ENCODE data around the gene AP3B1.

The AP3B1 gene

DNA sequence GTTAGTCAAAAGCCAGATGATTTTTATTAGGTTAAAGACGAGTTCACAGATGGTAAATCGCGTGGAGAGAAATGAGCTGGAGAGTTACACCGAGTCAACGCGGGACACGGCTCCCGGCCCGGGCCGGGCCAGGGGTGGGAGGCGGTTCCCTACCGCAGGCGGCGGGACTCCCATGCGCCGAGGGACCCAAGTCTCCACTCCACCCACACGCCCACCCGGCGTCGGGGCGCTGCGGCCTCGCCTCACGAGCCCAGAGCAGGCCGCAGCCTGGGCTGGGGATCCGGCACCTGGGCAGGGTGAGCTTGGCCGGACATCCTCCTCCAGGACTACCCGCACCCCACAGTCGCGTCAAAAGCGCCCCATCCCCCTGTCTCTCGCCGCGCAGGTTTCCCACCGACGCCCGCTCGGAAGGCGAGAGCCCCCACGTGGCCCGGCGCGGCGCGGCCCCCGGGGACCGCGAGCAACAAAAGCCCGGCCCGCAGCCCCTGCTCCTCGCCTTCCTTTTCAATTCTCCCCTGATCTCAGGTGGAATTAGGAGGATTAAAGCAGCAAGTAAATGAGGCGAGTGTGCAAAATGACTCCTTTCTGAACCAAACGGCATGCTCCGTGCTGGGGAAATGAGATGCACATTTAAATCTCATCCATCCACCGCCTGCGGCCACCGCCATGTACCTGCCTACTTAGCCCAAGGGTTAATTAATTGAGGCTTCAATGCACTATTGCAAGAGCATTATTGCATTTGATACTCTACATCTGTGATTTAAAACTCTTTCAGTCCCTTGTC lies 321.8 kb downstream of the AP3B1 start:
- DNase-seq (ENCODE audit: extremely low read depth, low read depth), result no peak
- TF ChIP-seq, protein P1, sequence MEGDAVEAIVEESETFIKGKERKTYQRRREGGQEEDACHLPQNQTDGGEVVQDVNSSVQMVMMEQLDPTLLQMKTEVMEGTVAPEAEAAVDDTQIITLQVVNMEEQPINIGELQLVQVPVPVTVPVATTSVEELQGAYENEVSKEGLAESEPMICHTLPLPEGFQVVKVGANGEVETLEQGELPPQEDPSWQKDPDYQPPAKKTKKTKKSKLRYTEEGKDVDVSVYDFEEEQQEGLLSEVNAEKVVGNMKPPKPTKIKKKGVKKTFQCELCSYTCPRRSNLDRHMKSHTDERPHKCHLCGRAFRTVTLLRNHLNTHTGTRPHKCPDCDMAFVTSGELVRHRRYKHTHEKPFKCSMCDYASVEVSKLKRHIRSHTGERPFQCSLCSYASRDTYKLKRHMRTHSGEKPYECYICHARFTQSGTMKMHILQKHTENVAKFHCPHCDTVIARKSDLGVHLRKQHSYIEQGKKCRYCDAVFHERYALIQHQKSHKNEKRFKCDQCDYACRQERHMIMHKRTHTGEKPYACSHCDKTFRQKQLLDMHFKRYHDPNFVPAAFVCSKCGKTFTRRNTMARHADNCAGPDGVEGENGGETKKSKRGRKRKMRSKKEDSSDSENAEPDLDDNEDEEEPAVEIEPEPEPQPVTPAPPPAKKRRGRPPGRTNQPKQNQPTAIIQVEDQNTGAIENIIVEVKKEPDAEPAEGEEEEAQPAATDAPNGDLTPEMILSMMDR (IDR thresholded peaks at IDR 0.05; ENCODE audit: low read depth, low read length, missing control alignments), result peak; percentile 25
- peak overlapping the region; percentile 26 for H3K4me3 ChIP-seq (replicated peaks; ENCODE audit: low read depth, low read length)

DNA sequence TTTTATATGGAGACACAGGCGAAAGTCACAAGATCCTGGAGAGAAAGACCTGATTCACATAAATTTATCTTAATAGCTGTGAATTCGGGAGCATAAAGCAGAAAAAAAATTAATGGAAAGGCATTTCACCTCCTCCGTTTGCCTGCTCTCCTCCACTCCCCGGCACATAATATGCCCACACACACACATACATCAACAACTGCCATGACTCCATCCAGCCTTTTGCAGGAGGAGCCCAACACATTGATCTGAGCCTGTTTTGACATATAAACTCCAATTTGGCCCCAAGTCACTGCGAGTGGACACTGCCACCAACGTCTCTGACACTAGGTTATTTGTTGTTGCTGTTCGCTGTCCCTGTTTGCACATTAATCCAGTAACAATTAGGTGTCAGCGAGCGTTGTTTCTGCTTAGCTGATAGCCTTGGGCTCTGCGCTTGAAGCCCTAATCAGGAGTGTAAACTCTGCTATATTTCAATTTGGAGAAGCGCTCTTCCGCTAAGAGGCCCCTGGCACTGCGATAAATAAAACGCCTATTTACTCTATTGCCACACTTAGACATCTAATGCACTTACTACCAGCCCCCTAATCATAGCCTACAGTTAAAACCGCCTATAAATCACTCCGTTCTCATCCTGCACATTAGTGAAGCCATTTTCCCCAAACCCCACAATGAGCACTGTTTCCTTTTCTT lies 322.6 kb downstream of the AP3B1 start:
- DNase-seq (ENCODE audit: extremely low read depth, low read depth), result no peak
- TF ChIP-seq, protein P1 (IDR thresholded peaks at IDR 0.05; ENCODE audit: low read depth, low read length, missing control alignments), result no peak
- H3K4me3 ChIP-seq (replicated peaks; ENCODE audit: low read depth, low read length), result peak overlapping the region; percentile 26; the same call in 1 of the 2 replicates

DNA sequence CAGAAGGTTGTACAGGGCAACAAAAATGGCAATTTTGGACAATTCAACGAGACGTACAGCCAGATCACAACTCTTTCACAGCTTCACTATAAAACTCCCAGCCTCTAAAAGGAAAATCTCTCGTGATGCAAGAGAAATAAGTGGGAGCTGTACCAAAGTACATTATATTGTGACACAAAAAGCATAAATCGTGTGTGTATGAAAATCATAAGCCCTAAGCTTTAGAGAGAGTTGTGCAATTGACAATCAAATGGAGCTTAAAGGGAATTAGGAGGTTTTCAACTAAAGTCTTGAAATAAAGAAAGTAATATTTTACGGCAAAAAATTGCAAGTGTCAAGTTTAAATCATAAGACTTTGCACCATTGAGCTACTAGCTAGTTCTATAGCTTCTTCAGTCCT lies 323.6 kb downstream of the AP3B1 start:
- TF ChIP-seq, protein P1 (IDR thresholded peaks at IDR 0.05; ENCODE audit: low read depth, low read length, missing control alignments), result no peak
- no peak for DNase-seq (ENCODE audit: extremely low read depth, low read depth)
- H3K4me3 ChIP-seq (replicated peaks; ENCODE audit: low read depth, low read length), result no peak overlapping the region

DNA sequence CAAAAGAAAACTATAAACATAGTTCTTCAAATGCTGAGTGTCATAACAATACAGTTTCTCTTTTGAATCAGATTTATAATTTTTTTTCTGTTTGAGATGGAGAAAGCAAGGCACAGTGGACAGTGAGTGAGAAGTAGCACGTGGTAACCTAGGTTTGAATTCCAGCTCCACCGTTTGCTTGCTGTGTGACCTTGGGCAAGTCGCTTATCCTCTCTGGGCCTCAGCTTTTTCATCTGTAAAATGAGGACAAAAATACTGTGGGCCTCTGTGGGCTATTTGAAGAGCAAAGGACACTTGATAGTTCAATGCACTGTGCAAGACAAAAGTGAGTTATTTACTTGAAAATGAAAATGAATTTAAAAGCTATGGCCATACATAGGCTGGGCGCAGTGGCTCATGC lies 330.7 kb downstream of the AP3B1 start:
- DNase-seq (ENCODE audit: extremely low read depth, low read depth), result no peak
- H3K4me3 ChIP-seq (replicated peaks; ENCODE audit: low read depth, low read length), result no peak overlapping the region
- TF ChIP-seq, protein P1 (IDR thresholded peaks at IDR 0.05; ENCODE audit: low read depth, low read length, missing control alignments), result no peak

DNA sequence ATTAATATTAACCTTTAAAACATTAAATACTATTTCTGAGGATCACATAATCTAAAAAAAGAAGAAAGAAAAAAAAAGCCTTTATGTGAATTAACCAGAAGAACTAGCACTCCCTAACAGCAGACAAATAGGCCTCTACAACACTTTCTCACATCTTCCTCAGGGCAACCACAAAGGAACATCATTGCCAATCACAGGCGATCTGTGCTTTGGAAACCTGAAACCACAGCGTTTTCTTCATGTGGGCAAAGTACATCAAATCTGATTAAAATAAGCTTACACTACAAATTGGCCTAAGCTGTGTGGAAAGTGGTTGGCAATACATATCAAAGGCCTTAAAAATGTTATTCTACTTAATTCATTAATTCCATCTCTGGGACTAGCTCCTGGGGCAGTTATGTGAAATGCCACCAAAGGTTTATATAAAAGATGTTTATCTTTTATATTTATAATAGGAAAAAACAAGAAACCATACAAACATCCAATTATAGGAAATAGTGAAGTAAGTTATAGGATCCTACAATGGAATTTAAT lies 333.6 kb downstream of the AP3B1 start:
- H3K4me3 ChIP-seq (replicated peaks; ENCODE audit: low read depth, low read length), result no peak overlapping the region
- TF ChIP-seq, protein P1 (IDR thresholded peaks at IDR 0.05; ENCODE audit: low read depth, low read length, missing control alignments), result no peak
- no peak for DNase-seq (ENCODE audit: extremely low read depth, low read depth)

DNA sequence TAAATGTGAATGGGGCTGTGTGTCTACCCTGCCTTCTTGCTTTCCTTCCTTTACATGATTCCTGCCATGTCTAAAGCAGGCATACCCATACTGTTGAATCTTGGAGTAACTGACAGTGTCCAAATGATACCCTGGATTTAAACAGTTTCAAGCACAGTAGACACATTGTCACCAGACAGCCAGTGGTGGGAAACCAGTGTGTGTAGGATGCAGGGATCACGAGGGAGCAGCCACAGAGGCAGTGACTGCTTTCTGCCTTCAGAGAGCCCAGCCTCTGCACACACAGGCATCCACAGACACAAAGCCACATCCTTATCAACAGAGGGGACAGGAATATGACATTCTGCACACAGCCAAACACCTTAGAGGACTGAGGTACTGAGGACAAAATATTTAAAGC lies 334.2 kb downstream of the AP3B1 start:
- no peak overlapping the region for H3K4me3 ChIP-seq (replicated peaks; ENCODE audit: low read depth, low read length)
- TF ChIP-seq, protein P1 (IDR thresholded peaks at IDR 0.05; ENCODE audit: low read depth, low read length, missing control alignments), result no peak
- no peak for DNase-seq (ENCODE audit: extremely low read depth, low read depth)

All from HFF-Myc (cell line).